H9 (cell line): ENCODE data around the gene POU5F1. TPM values are rescaled to one million over a fixed set of nuclear protein-coding genes. Genes with fewer than 3 reads are reported as not detected.
A peak's percentile ranks its signal among the peaks of the same experiment; 100 is the strongest.

Source experiments
- DNase-seq: peaks from one replicate; pipeline ENCODE4 v3.0.0-alpha.2; 2017
- H2AFZ ChIP-seq: one replicate; pipeline ENCODE4 v1.6.1; 2013; ENCODE audit warnings: mild to moderate bottlenecking, low read length, control low read depth, moderate library complexity
- H2AK5ac ChIP-seq: 2 replicates; pipeline ENCODE4 v1.6.1; 2013; ENCODE audit warnings: low read length, control low read depth, mixed read lengths; ENCODE audit not compliant: insufficient read length
- H2BK120ac ChIP-seq: one replicate; pipeline ENCODE4 v1.6.1; 2013; ENCODE audit warnings: low read depth, mild to moderate bottlenecking, low read length, control low read depth, inconsistent platforms; ENCODE audit not compliant: poor library complexity, severe bottlenecking
- H2BK12ac ChIP-seq: 2 replicates; pipeline ENCODE4 v1.6.1; 2013; ENCODE audit warnings: low read length, control low read depth, mixed read lengths, low read depth; ENCODE audit not compliant: insufficient read length
- H2BK15ac ChIP-seq: 2 replicates; pipeline ENCODE4 v1.6.1; 2013; ENCODE audit warnings: low read depth, low read length, control low read depth
- H2BK20ac ChIP-seq: one replicate; pipeline ENCODE4 v1.6.1; 2013; ENCODE audit warnings: low read depth, mild to moderate bottlenecking, low read length, control low read depth, inconsistent platforms; ENCODE audit not compliant: poor library complexity, severe bottlenecking
- H2BK5ac ChIP-seq: 2 replicates; pipeline ENCODE4 v1.6.1; 2013; ENCODE audit warnings: low read length, control low read depth, mixed read lengths; ENCODE audit not compliant: insufficient read length
- H3K14ac ChIP-seq: 2 replicates; pipeline ENCODE4 v1.6.1; 2013; ENCODE audit warnings: low read length, control low read depth; ENCODE audit not compliant: insufficient read depth
- H3K18ac ChIP-seq: 2 replicates; pipeline ENCODE4 v1.6.1; 2013; ENCODE audit warnings: low read depth, mild to moderate bottlenecking, mixed read lengths, low read length, control low read depth; ENCODE audit not compliant: insufficient read length
- H3K23ac ChIP-seq: 2 replicates; pipeline ENCODE4 v1.6.1; 2013; ENCODE audit warnings: low read length, control low read depth, mixed read lengths, low read depth; ENCODE audit not compliant: insufficient read length
- H3K23me2 ChIP-seq: 2 replicates; pipeline ENCODE4 v1.6.1; 2013; ENCODE audit warnings: low read depth, mild to moderate bottlenecking, mixed read lengths, low read length, control low read depth; ENCODE audit not compliant: insufficient read length, poor library complexity, severe bottlenecking
- H3K27ac ChIP-seq: 2 replicates; pipeline ENCODE4 v1.5.1; 2013; ENCODE audit warnings: low read length, control low read depth, mixed read lengths, low read depth; ENCODE audit not compliant: insufficient read length
- H3K27me3 ChIP-seq: 2 replicates; pipeline ENCODE4 v1.6.1; 2013; ENCODE audit warnings: low read length, control low read depth, inconsistent platforms; ENCODE audit not compliant: insufficient read depth
- H3K4ac ChIP-seq: 2 replicates; pipeline ENCODE4 v1.6.1; 2013; ENCODE audit warnings: low read depth, mild to moderate bottlenecking, control low read depth, inconsistent platforms, low read length, moderate library complexity
- H3K4me1 ChIP-seq: 2 replicates; pipeline ENCODE4 v1.6.1; 2013; ENCODE audit warnings: low read length, control low read depth, inconsistent platforms; ENCODE audit not compliant: insufficient read depth
- H3K4me2 ChIP-seq: 2 replicates; pipeline ENCODE4 v1.6.1; 2013; ENCODE audit warnings: low read length, control low read depth, mixed read lengths; ENCODE audit not compliant: insufficient read length, insufficient read depth
- H3K56ac ChIP-seq: 2 replicates; pipeline ENCODE4 v1.6.1; 2013; ENCODE audit warnings: low read depth, mild to moderate bottlenecking, mixed read lengths, low read length, control low read depth; ENCODE audit not compliant: insufficient read length
- H3K79me1 ChIP-seq: 2 replicates; pipeline ENCODE4 v1.6.1; 2013; ENCODE audit warnings: low read depth, mild to moderate bottlenecking, moderate library complexity, low read length, control low read depth, inconsistent platforms; ENCODE audit not compliant: insufficient read depth, poor library complexity, severe bottlenecking
- H3K79me2 ChIP-seq: 2 replicates; pipeline ENCODE4 v1.6.1; 2013; ENCODE audit warnings: low read length, control low read depth, inconsistent platforms; ENCODE audit not compliant: insufficient read depth
- H3K9ac ChIP-seq: 2 replicates; pipeline ENCODE4 v1.6.1; 2013; ENCODE audit warnings: low read length, control low read depth, mixed read lengths; ENCODE audit not compliant: insufficient read length; ENCODE audit errors: extremely low read depth
- H3K9me3 ChIP-seq: one replicate; pipeline ENCODE4 v1.6.1; 2013; ENCODE audit warnings: low read depth, low read length, inconsistent platforms; ENCODE audit not compliant: control insufficient read depth
- H3T11ph ChIP-seq: one replicate; pipeline ENCODE4 v1.6.1; 2013; ENCODE audit warnings: mild to moderate bottlenecking, low read length, control low read depth, inconsistent platforms
- H4K20me1 ChIP-seq: one replicate; pipeline ENCODE4 v1.6.1; 2013; ENCODE audit not compliant: control insufficient read depth, insufficient read length, insufficient read depth
- H4K5ac ChIP-seq: 2 replicates; pipeline ENCODE4 v1.6.1; 2013; ENCODE audit warnings: low read depth, mild to moderate bottlenecking, mixed read lengths, low read length, control low read depth; ENCODE audit not compliant: insufficient read length
- H4K8ac ChIP-seq: replicated peaks from 2 replicates; pipeline ENCODE4 v1.6.1; 2013; ENCODE audit warnings: low read length, control low read depth, mixed read lengths, low read depth; ENCODE audit not compliant: insufficient read length
- H4K91ac ChIP-seq: 2 replicates; pipeline ENCODE4 v1.6.1; 2013; ENCODE audit warnings: low read depth, mild to moderate bottlenecking, moderate library complexity, mixed read lengths, low read length, control low read depth; ENCODE audit not compliant: insufficient read length
- H3K27ac Mint-ChIP-seq, 3 experiments: 2 replicates in 2 of 3; 3 replicates in 1 of 3; pipeline ENCODE4 v1.8.0; 2020 to 2021; ENCODE audit warnings: mixed read lengths in 3 of 3, mild to moderate bottlenecking in 1 of 3, moderate library complexity in 1 of 3
- H3K27me3 Mint-ChIP-seq: 2 replicates; pipeline ENCODE4 v1.8.0; 2021; ENCODE audit warnings: low read depth, mild to moderate bottlenecking, moderate library complexity, mixed read lengths
- H3K36me3 Mint-ChIP-seq, 3 experiments: 2 replicates in 2 of 3; 3 replicates in 1 of 3; pipeline ENCODE4 v1.8.0; 2020 to 2021; ENCODE audit warnings: low read depth in 3 of 3, mixed read lengths in 3 of 3; ENCODE audit not compliant: insufficient read depth in 1 of 3
- H3K4me1 Mint-ChIP-seq, 2 experiments: 2 replicates each; pipeline ENCODE4 v1.8.0; 2020; ENCODE audit warnings: mixed read lengths in 2 of 2
- H3K4me3 Mint-ChIP-seq, 2 experiments: 2 replicates in 1 of 2; 3 replicates in 1 of 2; pipeline ENCODE4 v1.8.0; 2020 to 2021; ENCODE audit warnings: mild to moderate bottlenecking in 2 of 2, mixed read lengths in 2 of 2, moderate library complexity in 1 of 2
- H3K9me3 Mint-ChIP-seq, 2 experiments: 2 replicates in 1 of 2; 3 replicates in 1 of 2; pipeline ENCODE4 v1.8.0; 2020; ENCODE audit warnings: mild to moderate bottlenecking in 2 of 2, mixed read lengths in 2 of 2, moderate library complexity in 1 of 2
- WGBS: extraction: QIAGEN DNeasy Blood & Tissue Kit; methylation state at CpG from one replicate; pipeline ENCODE4 v1.1.7; 2013; ENCODE audit warnings: missing lambda C conversion rate, low lambda C conversion rate, mixed read lengths; ENCODE audit not compliant: insufficient read length; ENCODE audit errors: extremely low coverage; 5-methylcytosine and 5-hydroxymethylcytosine counted together
- total RNA-seq: library from RNA; stranded (reverse); gene quantifications from 2 replicates; pipeline ENCODE4 v1.2.1, GENCODE V29; 2021
- TF ChIP-seq, protein P1 (sequence below): fragments of 200-600 bp; sonication (generic); conservative IDR thresholded peaks from 3 replicates; pipeline ENCODE4 v1.8.0; 2021; ENCODE audit warnings: antibody characterized with exemption, mild to moderate bottlenecking

The POU5F1 gene
- total RNA-seq, 1 experiment from 2014 or later: 2,134 TPM

DNA sequence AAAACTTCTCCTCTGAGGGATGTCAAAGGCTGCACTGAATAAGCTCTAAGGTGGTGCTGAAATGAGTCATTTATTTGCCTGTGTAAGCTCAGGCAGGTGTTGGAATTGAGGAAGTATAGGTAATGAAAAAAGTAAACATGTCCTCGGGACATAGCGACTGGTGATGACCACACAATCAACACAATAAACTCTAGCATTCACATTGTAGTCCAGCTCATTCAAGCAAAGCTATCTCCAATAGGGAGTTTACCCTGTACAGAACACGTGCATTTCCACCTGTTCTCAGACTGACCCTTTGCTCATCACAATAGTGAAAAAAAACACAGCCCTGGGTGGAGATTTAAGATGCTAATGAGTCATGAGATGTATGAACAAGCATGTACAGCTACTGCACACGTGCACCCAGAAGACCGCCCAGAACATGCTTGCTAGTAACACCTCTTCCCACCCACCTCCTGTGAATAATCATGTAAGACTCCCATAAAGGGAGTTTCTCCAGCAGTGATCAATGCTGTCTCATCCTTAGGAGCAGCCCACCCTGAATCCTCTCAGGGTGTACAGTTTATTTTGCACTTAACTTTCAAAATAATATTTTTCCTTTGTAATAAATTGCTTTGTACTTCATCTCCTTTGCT lies 33.0 kb upstream of the POU5F1 start:
- peaks cover 23 to 24% of the 10 kb centered on the region in 2 experiments for H3K4me1 Mint-ChIP-seq
- WGBS: no CpG with 5 or more reads among the region's 5 CpGs
- H2BK20ac ChIP-seq: peak overlapping the region; percentile 60
- no peaks in the 10 kb centered on the region for H3K9me3 ChIP-seq
- H3K27ac ChIP-seq: no peak overlapping the region
- H4K91ac ChIP-seq: no peak overlapping the region
- H3K9ac ChIP-seq: no peak overlapping the region
- H3K14ac ChIP-seq: no peak overlapping the region
- H3K4me1 ChIP-seq: peaks cover 13% of the 10 kb centered on the region; the same call in 1 of the 2 replicates
- H3K4me3 Mint-ChIP-seq: no peak overlapping the region
- H2BK15ac ChIP-seq: no peak overlapping the region
- H3K79me2 ChIP-seq: no peaks in the 10 kb centered on the region
- peaks cover 3% of the 10 kb centered on the region; the same call in 1 of the 2 replicates for H3K27me3 Mint-ChIP-seq
- H4K20me1 ChIP-seq: no peaks in the 10 kb centered on the region
- peaks cover 4 to 9% (median 5%) of the 10 kb centered on the region in 3 experiments; a peak in 5 of 7 replicates for H3K36me3 Mint-ChIP-seq
- H3K4ac ChIP-seq: no peak overlapping the region
- no peak overlapping the region for H2BK5ac ChIP-seq
- H3K9me3 Mint-ChIP-seq: peaks cover 5 to 7% of the 10 kb centered on the region in 2 experiments
- no peak overlapping the region for H2BK120ac ChIP-seq
- H3K79me1 ChIP-seq: no peaks in the 10 kb centered on the region
- TF ChIP-seq, protein P1, sequence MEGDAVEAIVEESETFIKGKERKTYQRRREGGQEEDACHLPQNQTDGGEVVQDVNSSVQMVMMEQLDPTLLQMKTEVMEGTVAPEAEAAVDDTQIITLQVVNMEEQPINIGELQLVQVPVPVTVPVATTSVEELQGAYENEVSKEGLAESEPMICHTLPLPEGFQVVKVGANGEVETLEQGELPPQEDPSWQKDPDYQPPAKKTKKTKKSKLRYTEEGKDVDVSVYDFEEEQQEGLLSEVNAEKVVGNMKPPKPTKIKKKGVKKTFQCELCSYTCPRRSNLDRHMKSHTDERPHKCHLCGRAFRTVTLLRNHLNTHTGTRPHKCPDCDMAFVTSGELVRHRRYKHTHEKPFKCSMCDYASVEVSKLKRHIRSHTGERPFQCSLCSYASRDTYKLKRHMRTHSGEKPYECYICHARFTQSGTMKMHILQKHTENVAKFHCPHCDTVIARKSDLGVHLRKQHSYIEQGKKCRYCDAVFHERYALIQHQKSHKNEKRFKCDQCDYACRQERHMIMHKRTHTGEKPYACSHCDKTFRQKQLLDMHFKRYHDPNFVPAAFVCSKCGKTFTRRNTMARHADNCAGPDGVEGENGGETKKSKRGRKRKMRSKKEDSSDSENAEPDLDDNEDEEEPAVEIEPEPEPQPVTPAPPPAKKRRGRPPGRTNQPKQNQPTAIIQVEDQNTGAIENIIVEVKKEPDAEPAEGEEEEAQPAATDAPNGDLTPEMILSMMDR: no peak
- no peak overlapping the region for H3K18ac ChIP-seq
- no peak overlapping the region for H2BK12ac ChIP-seq
- H3K4me2 ChIP-seq: no peak overlapping the region
- no peak overlapping the region for H3K23ac ChIP-seq
- H3K23me2 ChIP-seq: peaks cover 4% of the 10 kb centered on the region
- H3K56ac ChIP-seq: no peak overlapping the region
- H4K5ac ChIP-seq: no peak overlapping the region
- peak overlapping the region in 2 of 3 experiments; percentile 17 to 63; a peak in 2 of 7 replicates for H3K27ac Mint-ChIP-seq
- no peak overlapping the region for H4K8ac ChIP-seq
- no peak overlapping the region for H3T11ph ChIP-seq
- no peaks in the 10 kb centered on the region for H3K27me3 ChIP-seq
- DNase-seq: no peak
- H2AFZ ChIP-seq: no peak overlapping the region
- H2AK5ac ChIP-seq: no peak overlapping the region
